GM06990 (cell line): ENCODE measurements around the gene PPIE.

Experiments
- DNase-seq: peaks from one replicate; pipeline ENCODE4 v3.0.0-alpha.2; 2011; ENCODE audit not compliant: insufficient read length; ENCODE audit errors: extremely low read depth
- H3K27me3 ChIP-seq: replicated peaks from 2 replicates; pipeline ENCODE4 v1.6.0; 2011; ENCODE audit warnings: low read length; ENCODE audit not compliant: control insufficient read depth, insufficient read depth
- H3K36me3 ChIP-seq: 2 replicates; pipeline ENCODE4 v1.5.1; 2011; ENCODE audit warnings: low read length; ENCODE audit not compliant: control insufficient read depth, insufficient read depth
- H3K4me3 ChIP-seq: replicated peaks from 2 replicates; pipeline ENCODE4 v1.5.1; 2011; ENCODE audit warnings: low read depth, mild to moderate bottlenecking, control low read depth, low read length
- CTCF ChIP-seq: IDR thresholded peaks from 2 replicates; pipeline ENCODE4 v1.5.1; 2011; ENCODE audit warnings: low read length, control low read depth, mild to moderate bottlenecking, inconsistent platforms; ENCODE audit not compliant: insufficient read depth, poor library complexity, severe bottlenecking

PPIE gene

GRCh38 chr1:39691383-39692151, 47.1 kb upstream of the PPIE start, which contains the start of gene HPCAL4:
TSS of gene HPCAL4 (minus strand) at chr1:39691433. CDS start at chr1:39684603, 6,830 bp downstream.
- peak within 1 kb of the TSS; percentile 55 for H3K4me3 ChIP-seq
- H3K27me3 ChIP-seq: no peaks in the 10 kb centered on the region; the same call in 1 of the 2 replicates
- DNase-seq: peak; percentile 77
- no peaks in the 10 kb centered on the region for H3K36me3 ChIP-seq
- no peak for TF ChIP-seq CTCF

DNA sequence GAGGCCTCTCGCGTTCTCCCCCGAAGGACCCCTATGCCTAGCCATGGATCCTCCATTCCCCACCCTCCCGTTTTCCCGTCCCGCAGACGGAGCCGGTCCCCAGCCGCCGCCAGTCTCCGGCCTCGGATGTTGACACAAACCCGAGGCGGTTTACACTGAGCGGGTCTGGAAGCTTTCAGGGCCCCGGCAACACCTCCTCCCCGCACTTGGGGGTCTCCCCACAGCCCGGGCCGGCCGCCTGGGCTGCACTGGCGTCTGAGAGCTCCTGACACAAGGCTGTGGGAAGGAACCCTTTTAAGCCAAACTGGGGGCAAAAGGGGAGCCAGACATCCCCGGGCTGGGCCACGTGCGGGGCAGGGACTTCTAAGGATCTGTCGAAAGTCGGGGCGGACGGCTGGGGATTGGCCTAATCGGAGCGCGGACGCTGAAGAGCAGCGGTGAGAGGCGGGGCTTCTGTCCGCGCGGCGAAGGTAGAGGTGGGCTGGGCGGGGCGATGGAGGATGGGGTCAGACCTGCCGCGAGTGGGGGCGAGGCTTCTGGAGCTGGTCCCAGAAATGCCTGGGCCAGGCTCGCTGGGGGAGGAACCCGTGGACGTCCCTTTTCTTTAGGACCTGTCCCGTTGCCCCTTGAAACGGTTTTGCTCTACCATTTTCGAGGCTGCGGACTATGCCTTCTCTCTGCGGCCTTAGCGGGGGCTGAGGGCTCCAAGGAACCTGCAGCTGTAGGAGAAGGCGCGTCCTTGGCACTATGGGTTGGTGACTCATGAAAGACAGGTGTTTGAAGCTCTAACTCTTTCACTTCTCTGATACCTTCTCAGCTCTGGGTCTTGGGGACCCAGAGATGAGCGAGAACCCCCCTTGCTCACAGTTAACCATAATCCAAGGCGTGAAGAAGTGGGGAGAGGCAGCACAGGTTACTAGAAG, 46.3 kb upstream of the PPIE start:
- H3K27me3 ChIP-seq: no peaks in the 10 kb centered on the region; the same call in 1 of the 2 replicates
- H3K4me3 ChIP-seq: no peak overlapping the region
- H3K36me3 ChIP-seq: no peaks in the 10 kb centered on the region
- DNase-seq: no peak
- TF ChIP-seq CTCF: no peak

DNA sequence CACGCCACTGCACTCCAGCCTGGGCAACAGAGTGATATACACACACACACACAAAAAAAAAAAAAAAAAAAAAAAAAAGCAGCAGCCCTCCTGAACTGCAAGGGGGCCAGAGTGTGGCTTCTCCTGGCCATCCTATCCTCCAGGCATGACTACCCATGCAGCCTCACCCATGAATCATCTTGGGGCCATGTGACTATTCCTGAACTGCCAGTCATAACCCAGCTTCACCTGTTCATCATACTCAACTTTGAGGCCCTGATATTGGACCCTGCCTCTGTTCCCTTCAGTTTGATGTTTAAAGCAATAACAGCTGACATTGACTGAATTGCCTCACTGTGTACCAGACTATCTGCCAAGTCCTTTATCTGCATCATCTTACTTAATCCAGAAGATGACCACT, 44.7 kb upstream of the PPIE start:
- no peaks in the 10 kb centered on the region; the same call in 1 of the 2 replicates for H3K27me3 ChIP-seq
- no peaks in the 10 kb centered on the region for H3K36me3 ChIP-seq
- no peak for TF ChIP-seq CTCF
- DNase-seq: no peak
- no peak overlapping the region for H3K4me3 ChIP-seq

- H3K4me3 ChIP-seq: no peak overlapping the region
- DNase-seq: no peak
- no peak for TF ChIP-seq CTCF
- H3K36me3 ChIP-seq: no peaks in the 10 kb centered on the region
- no peaks in the 10 kb centered on the region for H3K27me3 ChIP-seq
Observed at GRCh38 chr1:39695016-39695415, 43.7 kb upstream of the PPIE start.

GRCh38 chr1:39696448-39696847, 42.2 kb upstream of the PPIE start:
- no peak for TF ChIP-seq CTCF
- no peak for DNase-seq
- Histone ChIP-seq H3K36me3 (no peaks in the 10 kb centered on the region), H3K27me3 (no peaks in the 10 kb centered on the region), H3K4me3 (no peak overlapping the region)
